ENCODE results near the gene MTFR1L.
"Not testable (repeated sequence)": the region's sequence is repeated elsewhere in the genome, so short reads cannot be mapped to it uniquely, and the experiment has no call there.

The MTFR1L gene

DNA sequence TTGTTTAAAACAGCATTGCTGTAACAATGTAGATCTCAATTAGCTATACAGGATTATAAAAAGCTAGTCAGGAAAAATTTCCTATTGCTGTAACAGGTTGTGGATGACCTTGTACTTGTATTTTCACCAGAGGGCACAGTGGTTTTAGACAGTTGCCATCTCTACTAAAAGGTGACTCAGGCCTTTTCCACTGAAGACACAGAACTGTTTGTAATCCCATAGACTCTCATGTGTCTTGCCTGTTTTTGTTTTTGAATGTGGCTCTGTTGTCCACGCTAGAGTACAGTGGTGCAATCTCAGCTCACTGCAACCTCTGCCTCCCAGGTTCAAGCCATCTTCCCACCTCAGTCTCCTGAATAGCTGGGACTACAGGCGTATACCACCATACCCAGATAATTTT, 5.9 kb downstream of the MTFR1L start:
- DNase-seq (ENCODE audit: low spot score): peak; percentile 67

GRCh38 chr1:25826571-25826970, 6.8 kb downstream of the MTFR1L start:
- DNase-seq (ENCODE audit: low spot score): no peak

DNA sequence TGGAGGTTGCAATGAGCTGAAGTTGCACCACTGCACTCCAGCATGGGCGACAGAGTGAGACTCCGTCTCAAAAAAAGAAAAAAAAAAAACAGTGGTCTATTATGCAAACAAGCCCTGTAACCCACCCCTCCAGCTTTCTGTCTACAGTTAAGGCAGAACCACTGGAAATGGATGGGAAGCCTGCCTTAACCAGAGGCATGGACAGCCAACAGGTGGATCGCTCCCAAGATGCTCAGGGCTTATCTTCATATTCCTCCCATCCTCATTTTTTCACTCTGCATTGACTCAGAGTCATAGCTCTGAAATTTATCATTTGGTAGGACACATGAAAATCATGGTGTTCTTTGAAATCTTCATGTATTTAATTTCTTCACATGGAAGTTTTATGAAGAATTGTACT, 8.7 kb downstream of the MTFR1L start:
- no peak for DNase-seq (ENCODE audit: low spot score)

DNA sequence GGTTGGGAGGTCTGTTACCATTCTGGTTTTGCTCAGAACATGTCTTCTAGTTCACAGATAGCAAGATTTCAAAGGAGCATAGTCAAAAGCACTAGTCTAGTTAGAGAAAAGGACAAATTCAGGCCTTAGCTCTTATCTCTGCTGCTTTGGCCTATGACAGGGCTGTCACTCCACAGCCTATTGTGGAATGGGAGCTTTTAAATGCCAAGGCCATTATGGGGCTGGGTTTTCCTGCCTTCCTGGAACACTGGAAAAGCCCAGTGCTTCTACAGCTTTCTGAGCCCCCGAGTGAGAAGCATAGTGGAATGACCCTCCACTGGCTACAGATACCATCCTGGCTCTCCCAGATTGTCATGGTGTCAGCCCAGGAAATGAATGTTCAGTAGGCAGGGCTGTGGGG, 9.3 kb downstream of the MTFR1L start:
- no peak for DNase-seq (ENCODE audit: low spot score)

DNA sequence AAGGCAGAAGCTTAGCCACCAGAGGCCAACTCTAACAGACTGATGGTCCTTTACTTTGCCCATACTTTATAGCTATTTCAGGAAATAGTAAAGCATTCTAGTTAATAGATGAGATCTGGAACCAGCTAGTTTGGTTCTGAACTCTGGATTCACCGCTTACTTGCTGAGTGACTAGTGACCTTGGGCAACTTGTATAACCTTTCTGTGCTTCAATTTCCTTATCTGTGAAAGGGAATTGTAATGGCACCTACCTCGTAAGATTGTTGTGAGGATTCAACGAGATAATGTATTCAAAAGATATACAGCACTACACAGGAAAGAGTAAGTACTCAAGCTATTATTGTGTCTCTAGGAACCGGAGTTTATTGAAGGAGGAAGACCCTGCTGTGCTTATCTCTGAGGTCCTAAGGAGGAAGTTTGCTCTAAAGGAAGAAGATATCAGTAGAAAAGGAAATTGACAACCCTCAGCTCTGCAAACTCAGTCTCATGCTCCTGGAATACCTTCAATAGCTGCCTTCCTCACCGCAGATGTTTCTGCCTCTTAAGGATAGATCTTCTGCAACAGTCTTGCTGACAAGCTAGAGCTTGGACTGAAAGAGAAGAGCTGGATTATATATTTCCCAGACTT, 11.9 kb downstream of the MTFR1L start:
- no peak for DNase-seq (ENCODE audit: low spot score)

DNA sequence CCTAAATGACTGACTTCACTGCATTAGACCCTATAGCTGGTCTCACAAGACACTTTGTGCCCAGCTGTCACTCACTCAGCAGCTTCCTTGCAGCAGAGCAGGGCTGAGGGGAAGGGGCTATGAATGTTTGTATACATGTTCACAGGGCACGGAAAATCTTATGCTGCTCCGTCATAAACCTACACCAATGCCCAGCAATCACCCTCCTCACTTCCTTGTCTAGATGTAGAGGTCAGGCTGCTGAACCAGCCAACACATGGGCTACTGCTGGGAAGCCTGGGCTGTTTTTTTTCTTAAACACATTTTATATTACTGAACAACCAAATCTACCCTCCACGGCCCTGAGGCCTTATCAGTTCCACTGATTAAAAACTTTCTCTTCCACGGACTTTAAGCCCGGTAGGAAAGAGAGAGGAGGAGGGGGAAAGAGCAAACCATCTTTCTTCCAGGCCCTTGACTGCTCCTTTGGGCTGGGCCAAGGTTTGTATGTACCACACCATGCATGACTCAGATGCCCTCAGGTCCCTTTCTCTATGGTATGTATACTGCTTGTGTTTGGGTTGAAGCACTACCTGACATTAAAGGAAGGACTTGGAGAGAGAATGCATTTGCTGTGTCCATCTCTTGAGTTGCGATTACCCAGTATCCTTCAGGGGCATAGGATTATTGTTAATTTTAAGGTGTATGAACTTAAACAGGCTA, 12.7 kb downstream of the MTFR1L start:
- DNase-seq (ENCODE audit: low spot score): no peak

DNA sequence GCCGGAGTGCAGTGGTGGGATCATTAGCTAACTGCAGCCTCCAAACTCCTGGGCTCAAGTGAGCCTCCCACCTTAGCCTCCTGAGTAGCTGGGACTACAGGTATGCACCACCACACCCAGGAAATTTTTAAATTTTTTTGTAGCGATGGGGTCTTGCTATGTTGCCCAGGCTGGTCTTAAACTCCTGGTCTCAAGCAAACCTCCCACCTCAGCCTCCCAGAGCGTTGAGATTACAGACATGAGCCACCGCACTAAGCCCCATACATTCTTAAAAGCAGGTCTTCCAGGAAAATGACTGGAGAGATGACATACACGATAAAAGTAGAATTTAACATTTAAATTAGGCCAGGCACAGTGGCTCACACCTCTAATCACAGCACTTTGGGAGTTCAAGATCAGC, 13.4 kb downstream of the MTFR1L start:
- DNase-seq (ENCODE audit: low spot score): no peak

DNA sequence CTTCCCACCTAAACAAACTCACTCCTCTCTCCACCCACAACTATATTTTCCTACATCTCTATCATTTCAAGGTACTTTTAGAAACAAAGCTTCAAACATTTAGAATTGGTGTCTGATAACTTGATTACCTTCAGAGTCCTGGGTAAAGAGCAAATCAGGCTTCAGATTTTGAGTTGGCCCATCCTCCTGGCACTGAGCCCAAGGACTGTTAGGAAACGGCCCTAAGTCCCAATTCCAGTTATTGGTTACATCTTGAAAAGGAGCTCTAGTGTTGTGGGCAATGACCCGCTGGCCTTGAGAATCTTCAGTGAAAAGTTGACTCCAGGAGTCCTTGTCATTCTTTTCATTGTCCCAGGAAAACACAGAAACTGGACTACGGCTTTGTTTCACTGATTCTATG, 15.1 kb downstream of the MTFR1L start:
- DNase-seq (ENCODE audit: low spot score): no peak

DNA sequence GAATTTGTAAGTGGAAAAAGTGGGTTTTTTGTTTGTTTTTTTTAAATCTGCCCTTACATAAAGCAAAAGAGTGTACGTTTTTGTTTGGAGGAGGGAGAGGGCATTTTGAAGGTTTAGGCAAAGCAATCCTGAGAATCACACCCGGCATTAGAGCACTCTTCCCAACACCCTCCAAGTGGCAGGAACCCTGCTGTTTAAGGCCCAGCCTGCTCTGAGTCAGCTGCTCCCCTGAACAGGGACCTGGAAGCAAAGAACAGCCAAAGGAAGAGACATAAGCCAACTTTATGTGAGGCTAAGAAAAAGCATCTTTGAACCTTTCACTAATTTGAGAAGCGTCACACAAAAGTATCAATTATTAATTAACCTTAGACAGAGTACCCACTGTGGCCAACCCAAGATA, 16.9 kb downstream of the MTFR1L start:
- DNase-seq (ENCODE audit: low spot score): no peak

DNA sequence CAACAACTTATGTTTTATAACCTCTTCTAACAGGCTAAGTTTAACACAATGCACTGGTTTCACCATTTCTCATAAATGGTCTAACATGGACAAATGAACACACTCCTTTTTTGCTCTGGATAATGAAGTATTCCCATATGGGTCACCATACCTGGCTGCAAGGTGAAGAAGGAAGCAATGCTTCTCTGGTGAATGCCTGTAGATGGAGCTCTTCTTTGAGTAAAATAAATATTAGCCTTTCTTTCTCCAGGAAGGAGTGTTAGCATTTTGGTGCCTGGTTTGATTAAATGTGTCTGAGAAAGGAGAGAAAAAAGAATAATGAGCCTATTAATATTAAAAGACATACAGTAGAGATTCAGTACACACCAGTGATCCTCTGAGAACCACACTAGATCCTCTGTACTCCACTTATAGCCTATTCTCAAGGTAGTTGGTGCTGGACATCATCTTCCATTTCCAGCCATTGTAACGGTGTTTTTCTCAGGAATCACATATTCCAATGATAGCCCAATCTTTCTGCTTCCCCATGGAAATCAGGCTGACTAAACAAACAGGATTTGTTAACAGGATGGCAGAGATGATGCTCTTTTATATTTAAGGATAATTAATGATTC, 17.6 kb downstream of the MTFR1L start:
- no peak for DNase-seq (ENCODE audit: low spot score)

DNA sequence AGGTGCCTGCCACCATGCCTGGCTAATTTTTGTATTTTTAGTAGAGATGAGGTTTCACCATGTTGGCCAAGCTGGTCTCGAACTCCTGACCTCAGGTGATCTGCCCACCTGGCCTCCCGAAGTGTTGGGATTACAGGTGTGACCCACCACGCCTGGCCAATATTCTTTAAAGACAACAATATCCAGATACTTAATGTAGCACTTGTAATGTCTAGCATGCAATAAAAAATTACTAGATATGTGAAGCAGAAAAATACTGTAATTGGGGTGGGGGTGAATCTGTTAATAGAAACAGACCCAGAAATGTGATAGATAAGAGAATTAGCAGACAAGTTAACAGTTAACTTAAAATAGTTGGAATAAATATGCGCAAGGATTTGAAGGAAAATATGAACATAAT, 20.1 kb downstream of the MTFR1L start:
- not testable (repeated sequence) for DNase-seq (ENCODE audit: low spot score)

- no peak for DNase-seq (ENCODE audit: low spot score)
Measured at GRCh38 chr1:25843483-25843882, 23.7 kb downstream of the MTFR1L start.

DNA sequence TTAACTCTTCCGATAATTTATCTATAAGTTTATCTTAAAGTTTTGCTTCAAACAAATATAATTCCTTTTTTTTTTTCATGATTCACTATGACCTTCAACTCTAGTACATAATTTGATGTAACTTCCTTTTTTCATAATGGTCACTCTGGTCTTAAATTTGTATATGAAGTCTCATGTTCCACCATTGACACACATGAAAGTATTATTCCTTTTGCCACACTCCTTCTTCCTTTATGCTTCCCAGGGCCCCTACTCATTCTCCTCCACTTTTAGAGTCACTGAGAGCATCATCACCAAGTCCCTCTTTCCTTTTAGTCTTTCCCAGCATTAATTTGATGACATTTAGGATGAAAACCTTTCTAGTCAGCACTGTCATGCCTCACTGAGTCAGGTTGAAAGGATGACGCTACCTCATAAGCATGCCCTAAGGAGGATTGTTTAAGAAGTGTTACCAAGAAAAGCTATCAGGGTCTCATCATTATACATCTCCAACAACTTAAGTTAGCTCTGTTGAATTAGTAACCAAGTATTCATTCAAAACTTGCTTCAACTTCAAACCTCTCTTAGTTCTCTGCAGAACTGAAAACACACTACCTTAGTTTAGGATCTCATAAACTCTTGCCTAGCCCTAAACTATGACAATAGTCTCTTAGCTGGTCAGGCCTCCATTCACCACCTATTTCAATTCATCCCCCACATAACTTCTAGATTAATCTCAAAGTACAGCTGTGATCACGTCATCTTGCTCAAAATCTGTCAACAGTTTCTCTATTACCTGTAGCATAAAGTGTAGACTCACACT, 25.0 kb downstream of the MTFR1L start:
- no peak for DNase-seq (ENCODE audit: low spot score)

DNA sequence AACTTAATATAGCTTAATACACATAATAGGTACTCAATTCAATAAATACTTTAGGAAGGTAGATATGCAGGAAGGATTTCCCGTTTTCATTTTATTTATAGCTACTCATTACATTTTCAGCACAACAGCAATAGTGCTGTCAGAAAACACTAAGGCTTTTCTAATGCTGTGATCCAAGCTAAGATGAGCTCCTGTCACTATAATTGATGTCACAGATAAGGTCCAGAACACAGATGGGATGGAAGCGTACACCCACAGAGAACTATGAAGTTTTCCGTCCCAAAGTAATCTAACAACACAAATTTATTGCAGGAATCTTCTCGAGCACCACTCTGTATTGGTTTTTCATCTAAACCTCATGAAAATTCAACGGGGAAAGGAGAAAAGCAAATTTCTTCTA, 25.9 kb downstream of the MTFR1L start:
- no peak for DNase-seq (ENCODE audit: low spot score)

DNA sequence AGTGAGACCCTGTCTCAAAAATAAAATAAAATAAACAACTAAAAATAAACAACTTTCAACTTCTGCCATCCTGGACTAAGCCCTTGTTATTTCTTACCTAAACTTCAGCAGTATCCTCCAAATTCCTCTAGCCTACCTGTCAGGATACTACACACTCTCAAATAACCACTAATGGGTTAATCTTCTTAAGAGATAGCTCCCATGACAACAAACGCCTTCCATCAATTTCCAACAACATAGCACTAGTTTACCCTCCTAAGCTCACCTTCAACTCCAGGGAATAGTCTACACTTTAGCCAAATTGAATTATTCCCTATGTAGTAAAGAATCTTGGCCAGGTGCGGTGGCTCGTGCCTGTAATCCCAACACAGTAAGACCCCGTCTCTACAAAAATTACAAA, 28.2 kb downstream of the MTFR1L start:
- DNase-seq (ENCODE audit: low spot score): no peak

- DNase-seq (ENCODE audit: low spot score): no peak
Measured at GRCh38 chr1:25848531-25848930, 28.8 kb downstream of the MTFR1L start.

- no peak for DNase-seq (ENCODE audit: low spot score)
Measured at GRCh38 chr1:25854554-25854953, 34.8 kb downstream of the MTFR1L start.

- DNase-seq (ENCODE audit: low spot score): no peak
Measured at GRCh38 chr1:25856856-25857255, 37.1 kb downstream of the MTFR1L start.

GRCh38 chr1:25858494-25858893, 38.7 kb downstream of the MTFR1L start:
- no peak for DNase-seq (ENCODE audit: low spot score)

DNA sequence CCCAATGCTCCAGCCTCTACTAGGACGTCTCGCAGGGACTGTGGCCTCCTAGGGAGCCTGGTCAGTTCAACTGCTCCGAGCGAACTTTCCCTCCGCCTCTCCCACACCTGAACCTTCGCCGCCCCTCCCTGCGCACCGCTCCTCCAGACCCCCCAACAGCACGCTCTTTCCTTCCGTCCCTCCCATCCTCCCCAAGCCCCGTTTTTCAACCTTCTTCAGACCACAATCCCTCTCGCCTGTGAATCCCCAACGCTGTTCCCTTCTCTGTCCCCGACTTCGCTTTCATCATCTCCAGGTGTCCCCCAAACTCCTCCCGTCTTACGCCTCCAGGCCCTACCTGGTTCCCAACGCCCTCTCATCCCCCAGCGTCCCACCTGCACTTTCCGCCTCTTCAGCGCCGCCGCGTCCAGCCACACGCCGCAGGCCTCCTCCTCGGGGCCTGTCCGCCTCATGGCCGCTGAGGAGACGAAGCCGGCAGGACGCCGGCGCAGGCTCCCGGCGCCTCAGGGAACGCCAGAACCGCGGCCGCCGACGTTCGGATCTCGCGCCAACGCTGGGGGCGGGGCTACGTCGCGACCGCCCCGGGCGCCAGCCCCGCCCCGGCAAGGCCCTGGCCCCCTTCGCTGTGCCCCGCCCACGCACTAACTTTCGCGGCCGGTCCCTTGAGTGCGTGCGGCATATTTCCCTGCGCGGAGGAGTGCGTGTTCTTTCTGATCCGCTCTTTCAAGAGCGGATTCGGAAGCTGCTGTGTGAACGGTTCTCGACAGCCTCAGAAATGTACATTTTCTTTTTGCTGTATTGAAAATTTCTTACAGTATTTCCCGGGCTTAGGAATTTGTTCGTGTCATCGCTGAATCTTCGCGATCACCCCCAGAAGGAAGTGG, 39.4 kb downstream of the MTFR1L start, which contains the start of gene AUNIP:
AUNIP (minus strand) TSS at position 552 of the 884 bp plus-strand sequence; CDS start at position 452, 100 bp downstream.
- peak; percentile 77 for DNase-seq (ENCODE audit: low spot score)

Data from COLO829 (cell line).